GM12873 (cell line): Measurements from ENCODE around the gene MT1E.

ENCODE experiments used
- TF ChIP-seq, protein P1 (sequence below): IDR thresholded peaks from 2 replicates; pipeline ENCODE4 v1.5.1; 2012; ENCODE audit warnings: low read depth, mild to moderate bottlenecking, moderate library complexity, low read length, control low read depth; ENCODE audit not compliant: insufficient read depth; ENCODE audit errors: missing control alignments

Gene MT1E

DNA sequence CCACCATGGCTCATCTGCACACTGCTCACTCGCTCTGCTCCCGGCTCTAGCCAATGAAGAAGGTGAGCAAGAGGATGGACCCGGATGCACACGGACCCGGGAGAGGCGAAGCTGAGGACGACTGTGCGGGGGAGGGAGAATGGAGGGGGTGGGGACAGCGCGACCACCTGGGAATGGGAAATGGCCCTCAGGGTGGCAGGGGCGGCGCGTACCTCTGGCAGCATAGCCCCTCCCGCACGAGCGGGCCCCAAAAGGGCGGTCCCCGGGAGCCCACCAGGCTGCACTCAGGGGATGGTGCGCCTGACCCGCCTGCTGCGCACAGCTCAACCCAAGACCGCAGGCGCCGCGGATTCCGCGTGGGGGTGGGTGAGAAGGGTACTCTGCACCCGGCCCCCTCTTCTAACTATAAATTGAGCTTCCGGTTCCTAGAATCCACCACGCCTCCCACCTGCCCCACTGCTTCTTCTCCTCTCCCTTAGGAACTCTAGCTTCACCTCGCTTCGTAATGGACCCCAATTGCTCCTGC, 50.2 kb downstream of the MT1E start:
- TF ChIP-seq, protein P1, sequence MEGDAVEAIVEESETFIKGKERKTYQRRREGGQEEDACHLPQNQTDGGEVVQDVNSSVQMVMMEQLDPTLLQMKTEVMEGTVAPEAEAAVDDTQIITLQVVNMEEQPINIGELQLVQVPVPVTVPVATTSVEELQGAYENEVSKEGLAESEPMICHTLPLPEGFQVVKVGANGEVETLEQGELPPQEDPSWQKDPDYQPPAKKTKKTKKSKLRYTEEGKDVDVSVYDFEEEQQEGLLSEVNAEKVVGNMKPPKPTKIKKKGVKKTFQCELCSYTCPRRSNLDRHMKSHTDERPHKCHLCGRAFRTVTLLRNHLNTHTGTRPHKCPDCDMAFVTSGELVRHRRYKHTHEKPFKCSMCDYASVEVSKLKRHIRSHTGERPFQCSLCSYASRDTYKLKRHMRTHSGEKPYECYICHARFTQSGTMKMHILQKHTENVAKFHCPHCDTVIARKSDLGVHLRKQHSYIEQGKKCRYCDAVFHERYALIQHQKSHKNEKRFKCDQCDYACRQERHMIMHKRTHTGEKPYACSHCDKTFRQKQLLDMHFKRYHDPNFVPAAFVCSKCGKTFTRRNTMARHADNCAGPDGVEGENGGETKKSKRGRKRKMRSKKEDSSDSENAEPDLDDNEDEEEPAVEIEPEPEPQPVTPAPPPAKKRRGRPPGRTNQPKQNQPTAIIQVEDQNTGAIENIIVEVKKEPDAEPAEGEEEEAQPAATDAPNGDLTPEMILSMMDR, result no peak
